A549 (cell line): Measurements from ENCODE around the gene COX6B1. TPM values are rescaled to one million over a fixed set of nuclear protein-coding genes. Genes with fewer than 3 reads are reported as not detected.

Experiments
- ATAC-seq, 2 experiments: fragments of 200-7000 bp in 1 of 2; fragments of >200 bp in 1 of 2; cut with Nextera tagmentation in 1 of 2; cut with Tn5 transposase in 1 of 2; 3 replicates each; pipeline versions ENCODE4 v1.8.0 to v1.9.1; 2018 to 2020; ENCODE audit warnings: mild to moderate bottlenecking in 1 of 2, moderate library complexity in 1 of 2
- CTCF ChIA-PET: fragments of 300-600 bp; sonication (Branson Sonifier 250); formaldehyde crosslinking; extraction: SDS; loops from one replicate; lab custom pipeline; 2021; ENCODE audit warnings: antibody characterized with exemption, inconsistent platforms; lab: Yijun Ruan, JAX
- POLR2A ChIA-PET: fragments of 350-600 bp; formaldehyde crosslinking; extraction: SDS; loops from one replicate; lab custom pipeline; 2021; ENCODE audit warnings: antibody characterized with exemption, inconsistent platforms; lab: Yijun Ruan, JAX
- DNase-seq, 2 experiments: peaks; one replicate each; pipeline versions ENCODE4 v3.0.0 to v3.0.0-alpha.2; 2011 to 2016; ENCODE audit warnings: low read depth in 1 of 2, low spot score in 1 of 2
- FAIRE-seq: peaks from 2 replicates; lab custom pipeline; 2011; peaks lifted over from hg19 to GRCh38; lab: Jason Lieb, UNC
- H3K27ac ChIP-seq, 2 experiments: fragments of >200 bp; sonication (Bioruptor Twin); formaldehyde crosslinking; 3 replicates each; pipeline ENCODE4 v1.5.1; 2016 to 2017
- H3K4me1 ChIP-seq: fragments of >200 bp; sonication (Bioruptor Twin); formaldehyde crosslinking; 3 replicates; pipeline ENCODE4 v1.6.1; 2016
- H3K4me2 ChIP-seq: fragments of >200 bp; sonication (Bioruptor Twin); formaldehyde crosslinking; 3 replicates; pipeline ENCODE4 v1.6.1; 2016
- H3K4me3 ChIP-seq: fragments of >200 bp; sonication (Bioruptor Twin); formaldehyde crosslinking; 3 replicates; pipeline ENCODE4 v1.5.1; 2016
- H3K9me3 ChIP-seq: fragments of >200 bp; sonication (Bioruptor Twin); formaldehyde crosslinking; 3 replicates; pipeline ENCODE4 v1.6.1; 2016
- BHLHE40 ChIP-seq: IDR thresholded peaks from 2 replicates; pipeline ENCODE4 v1.6.1; 2012; ENCODE audit warnings: low read depth, low read length, inconsistent platforms
- CHD2 ChIP-seq: fragments of 150-350 bp; IDR thresholded peaks from 2 replicates; pipeline ENCODE4 v1.6.1; 2014; ENCODE audit warnings: low read length; ENCODE audit not compliant: partially characterized antibody
- E2F6 ChIP-seq: IDR thresholded peaks from 2 replicates; pipeline ENCODE4 v1.6.1; 2012; ENCODE audit warnings: low read depth, borderline replicate concordance
- ELK1 ChIP-seq: fragments of 150-350 bp; IDR thresholded peaks from 2 replicates; pipeline ENCODE4 v1.6.1; 2014; ENCODE audit warnings: low read depth, mild to moderate bottlenecking, low read length
- EP300 ChIP-seq, 2 experiments: fragments of >200 bp; sonication (Bioruptor Twin); formaldehyde crosslinking; IDR thresholded peaks; 2 replicates in 1 of 2; 3 replicates in 1 of 2; pipeline ENCODE4 v1.6.1; 2016 to 2017
- ESRRA ChIP-seq: fragments of 150-350 bp; IDR thresholded peaks from 2 replicates; pipeline ENCODE4 v1.6.1; 2014; ENCODE audit warnings: mild to moderate bottlenecking, low read length, borderline replicate concordance
- FOSL2 ChIP-seq, 2 experiments: fragments of 450-650 bp in 1 of 2; fragments of >200 bp in 1 of 2; sonication (Bioruptor Twin) in 1 of 2; formaldehyde crosslinking; IDR thresholded peaks; 2 replicates each; pipeline versions ENCODE4 v1.5.0 to v1.6.1; 2016 to 2020; ENCODE audit warnings: mild to moderate bottlenecking in 1 of 2, moderate library complexity in 1 of 2
- FOXS1 ChIP-seq: fragments of 250-450 bp; sonication (Bioruptor Pico); IDR thresholded peaks from 2 replicates; pipeline ENCODE4 v1.5.0; 2020; ENCODE audit warnings: mild to moderate bottlenecking, moderate library complexity
- GATA3 ChIP-seq: IDR thresholded peaks from 2 replicates; pipeline ENCODE4 v1.6.1; 2012; ENCODE audit warnings: borderline replicate concordance
- HDAC2 ChIP-seq: fragments of 200-600 bp; sonication (generic); IDR thresholded peaks from 2 replicates; pipeline ENCODE4 v1.6.1; 2016
- HEYL ChIP-seq: fragments of 250-450 bp; sonication (Bioruptor Pico); IDR thresholded peaks from 2 replicates; pipeline ENCODE4 v1.8.0; 2021; ENCODE audit warnings: mild to moderate bottlenecking, moderate library complexity
- HOXB13 ChIP-seq: fragments of 250-450 bp; sonication (Bioruptor Pico); IDR thresholded peaks from 2 replicates; pipeline ENCODE4 v1.5.0; 2020; ENCODE audit warnings: low read depth, mild to moderate bottlenecking, moderate library complexity
- HOXB5 ChIP-seq: fragments of 250-450 bp; sonication (Bioruptor Pico); IDR thresholded peaks from 2 replicates; pipeline ENCODE4 v1.5.0; 2020; ENCODE audit warnings: mild to moderate bottlenecking, moderate library complexity
- KDM1A ChIP-seq: fragments of 200-600 bp; sonication (generic); IDR thresholded peaks from 2 replicates; pipeline ENCODE4 v1.6.1; 2016; ENCODE audit warnings: low read depth, mild to moderate bottlenecking
- KDM5A ChIP-seq: fragments of 200-600 bp; sonication (generic); IDR thresholded peaks from 2 replicates; pipeline ENCODE4 v1.6.1; 2016; ENCODE audit warnings: antibody characterized with exemption, mild to moderate bottlenecking
- MAFK ChIP-seq: fragments of 450-650 bp; IDR thresholded peaks from 2 replicates; pipeline ENCODE4 v1.6.1; 2014; ENCODE audit not compliant: partially characterized antibody
- MAX ChIP-seq: IDR thresholded peaks from 2 replicates; pipeline ENCODE4 v1.6.1; 2012
- MYC ChIP-seq: IDR thresholded peaks from 2 replicates; pipeline ENCODE4 v1.6.1; 2012; ENCODE audit warnings: mild to moderate bottlenecking, inconsistent platforms, low read length, improper control_type of control experiment, borderline replicate concordance
- NFE2L2 ChIP-seq: fragments of 150-350 bp; conservative IDR thresholded peaks from 2 replicates; pipeline ENCODE4 v1.6.1; 2014; ENCODE audit warnings: low read length
- NPAS2 ChIP-seq: fragments of 250-450 bp; sonication (Bioruptor Pico); IDR thresholded peaks from 2 replicates; pipeline ENCODE4 v1.8.0; 2022; ENCODE audit warnings: mild to moderate bottlenecking, moderate library complexity, borderline replicate concordance
- PHF8 ChIP-seq: fragments of 200-600 bp; sonication (generic); IDR thresholded peaks from 2 replicates; pipeline ENCODE4 v1.6.1; 2016; ENCODE audit warnings: low read depth, mild to moderate bottlenecking, antibody characterized with exemption, moderate library complexity, borderline replicate concordance
- POLR2A ChIP-seq: IDR thresholded peaks from 2 replicates; pipeline ENCODE4 v1.6.1; 2012; ENCODE audit warnings: mild to moderate bottlenecking, low read length
- POLR2AphosphoS2 ChIP-seq: conservative IDR thresholded peaks from 2 replicates; pipeline ENCODE4 v1.6.1; 2012; ENCODE audit warnings: low read length, improper control_type of control experiment, inconsistent platforms
- RARB ChIP-seq: fragments of 250-450 bp; sonication (Bioruptor Pico); IDR thresholded peaks from 2 replicates; pipeline ENCODE4 v1.8.0; 2021; ENCODE audit warnings: mild to moderate bottlenecking, moderate library complexity
- RCOR1 ChIP-seq: fragments of 150-350 bp; IDR thresholded peaks from 2 replicates; pipeline ENCODE4 v1.6.1; 2014; ENCODE audit warnings: antibody characterized with exemption, low read length, low read depth
- REST ChIP-seq: fragments of 200-600 bp; sonication (generic); IDR thresholded peaks from 2 replicates; pipeline ENCODE4 v1.6.1; 2016; ENCODE audit warnings: antibody characterized with exemption, mild to moderate bottlenecking, moderate library complexity
- TFCP2L1 ChIP-seq: fragments of 250-450 bp; sonication (Bioruptor Pico); IDR thresholded peaks from 2 replicates; pipeline ENCODE4 v1.5.0; 2021; ENCODE audit warnings: mild to moderate bottlenecking
- TP53 ChIP-seq: fragments of 250-450 bp; sonication (Bioruptor Pico); IDR thresholded peaks from 2 replicates; pipeline ENCODE4 v1.5.0; 2021; ENCODE audit warnings: mild to moderate bottlenecking, moderate library complexity
- USF2 ChIP-seq: fragments of 450-650 bp; IDR thresholded peaks from 2 replicates; pipeline ENCODE4 v1.6.1; 2014; ENCODE audit warnings: antibody characterized with exemption
- ZFP36 ChIP-seq: fragments of 450-650 bp; IDR thresholded peaks from 2 replicates; pipeline ENCODE4 v1.6.1; 2014; ENCODE audit warnings: borderline replicate concordance; ENCODE audit not compliant: partially characterized antibody
- WGBS: methylation state at CpG from one replicate; pipeline ENCODE4 v1.1.6; 2017; ENCODE audit errors: missing lambda C conversion rate; 5-methylcytosine and 5-hydroxymethylcytosine counted together
- polyA plus RNA-seq, 4 experiments: library from polyadenylated mRNA; depleted of rRNA in 3 of 4; stranded (reverse); fragments of >200 nt; fragmentation: RNase III in 1 of 4; extraction: RNeasy Plus Mini Kit Qiagen cat#74134 plus additional on column Dnase treatment in 1 of 4; gene quantifications; 2 replicates in 3 of 4; 3 replicates in 1 of 4; pipeline ENCODE4 v1.2.3, GENCODE V29; 2011 to 2017
- TF ChIP-seq, protein P1 (sequence below): fragments of 250-450 bp; sonication (Bioruptor Pico); IDR thresholded peaks from 2 replicates; pipeline ENCODE4 v1.5.0; 2020; ENCODE audit warnings: low read depth, mild to moderate bottlenecking, moderate library complexity

COX6B1 gene
- polyA plus RNA-seq, 2 of the 4 experiments (the other 2 are of a cell fraction): 749 to 1,260 TPM

DNA sequence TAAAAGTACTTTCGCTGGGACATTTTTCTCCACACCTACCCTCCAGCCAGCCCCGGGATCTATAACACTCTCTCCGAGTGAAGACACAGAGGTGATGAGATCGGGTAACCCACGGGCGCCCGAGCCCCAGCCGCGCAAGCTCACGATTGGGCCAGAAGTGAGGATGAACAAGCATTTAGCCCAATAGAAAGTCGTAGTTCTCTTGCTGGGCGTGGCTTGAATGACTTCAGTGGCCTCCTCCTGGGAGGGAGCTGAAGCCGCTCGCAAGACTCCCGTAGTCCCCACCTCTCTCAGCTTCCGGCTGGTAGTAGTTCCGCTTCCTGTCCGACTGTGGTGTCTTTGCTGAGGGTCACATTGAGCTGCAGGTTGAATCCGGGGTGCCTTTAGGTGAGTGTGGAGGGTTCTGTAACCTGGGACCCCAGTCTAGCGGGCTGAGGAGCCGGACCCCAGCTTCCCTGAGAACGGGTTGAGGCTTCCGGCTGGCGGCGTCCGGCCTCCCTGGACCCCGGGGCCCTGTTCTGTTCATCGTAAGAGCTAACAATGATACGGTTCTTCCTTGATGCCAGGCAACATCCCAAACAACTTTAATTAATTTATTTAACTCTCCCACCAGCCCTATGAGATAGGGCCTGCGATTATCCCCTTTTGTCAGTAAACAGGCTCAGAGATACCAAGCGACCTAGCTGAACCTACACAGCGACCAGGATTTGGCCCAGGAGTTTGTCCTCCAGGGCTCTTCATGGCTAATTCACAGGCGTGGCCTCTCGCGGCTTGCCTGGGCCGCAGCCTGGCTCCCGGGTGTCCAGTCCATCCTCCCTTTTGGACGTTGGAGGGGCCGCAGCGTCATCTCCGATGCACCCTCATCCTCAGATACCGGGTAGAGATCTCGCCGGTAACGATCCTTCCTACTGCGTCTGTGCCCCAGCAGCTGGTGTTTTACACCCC, at the start of gene COX6B1 (continued):
- no peak for TF ChIP-seq NFE2L2
- TF ChIP-seq CHD2: no peak
- TF ChIP-seq USF2: no peak
- peak; percentile 36 for TF ChIP-seq ZFP36
- TF ChIP-seq GATA3: no peak
- TF ChIP-seq REST: no peak
- peak; percentile 2 for TF ChIP-seq MAFK
- no peak for TF ChIP-seq MYC
- no peak for TF ChIP-seq TFCP2L1 (CRISPR knock-in tag)
- no peak for TF ChIP-seq KDM1A
- no peak for TF ChIP-seq EP300 (IDR thresholded peaks at IDR 0.05)
- no peak for TF ChIP-seq POLR2AphosphoS2
- TF ChIP-seq NPAS2 (CRISPR knock-in tag): no peak
- TF ChIP-seq HOXB5: peak; percentile 6; the same call in 1 of the 2 replicates
- peak; percentile 96 for TF ChIP-seq POLR2A
- TF ChIP-seq ELK1: no peak
- no peak for TF ChIP-seq TP53 (CRISPR knock-in tag)
- TF ChIP-seq ESRRA: 0 out of 2 replicates have a peak, but pooled peaks have one; percentile 27
- TF ChIP-seq RCOR1: no peak
- TF ChIP-seq FOSL2 (IDR thresholded peaks at IDR 0.05): no peak
- no peak for TF ChIP-seq FOSL2 (CRISPR knock-in tag; IDR thresholded peaks at IDR 0.05)
- TF ChIP-seq HOXB13: no peak
- TF ChIP-seq MAX: peak; percentile 69
- no peak for TF ChIP-seq BHLHE40

DNA sequence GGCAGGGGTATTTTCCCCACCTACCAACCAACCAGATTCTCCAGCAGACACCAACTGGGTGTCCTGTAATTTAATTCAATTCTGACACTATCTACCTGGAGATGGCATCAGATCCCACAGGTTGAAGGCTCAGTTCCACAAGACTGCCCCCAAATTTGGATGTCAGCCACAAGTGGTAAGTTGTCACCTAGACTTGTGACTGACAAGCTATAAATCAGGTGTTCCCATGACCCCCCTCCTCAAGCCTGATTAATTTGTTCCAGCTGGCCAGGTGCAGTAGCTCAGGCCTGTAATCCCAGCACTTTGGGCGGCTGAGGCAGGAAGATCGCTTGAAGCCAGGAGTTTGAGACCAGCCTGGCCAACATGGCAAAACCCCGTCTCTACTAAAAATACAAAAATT, 46.2 kb upstream of the COX6B1 start:
- ChIA-PET CTCF (interaction anchor here (0.6 to 3.1 kb wide), 12 partner anchors 10 to 360 kb away, joined by 3 to 16 read pairs (median 4); partner anchors contain the start of genes HAUS5, NPHS1 and PMIS2), POLR2A (no interaction called here)
- H3K4me1 ChIP-seq: no peaks in the 10 kb centered on the region
- WGBS: 54% methylated on average over 3 of the region's 3 CpGs
- no peak overlapping the region for H3K27ac ChIP-seq
- no peak overlapping the region for H3K4me2 ChIP-seq
- FAIRE-seq (no peak), ATAC-seq (no peak), DNase-seq (no peak)
- H3K4me3 ChIP-seq: no peak overlapping the region
- H3K9me3 ChIP-seq: peaks cover 14% of the 10 kb centered on the region
- TF ChIP-seq, protein P1, sequence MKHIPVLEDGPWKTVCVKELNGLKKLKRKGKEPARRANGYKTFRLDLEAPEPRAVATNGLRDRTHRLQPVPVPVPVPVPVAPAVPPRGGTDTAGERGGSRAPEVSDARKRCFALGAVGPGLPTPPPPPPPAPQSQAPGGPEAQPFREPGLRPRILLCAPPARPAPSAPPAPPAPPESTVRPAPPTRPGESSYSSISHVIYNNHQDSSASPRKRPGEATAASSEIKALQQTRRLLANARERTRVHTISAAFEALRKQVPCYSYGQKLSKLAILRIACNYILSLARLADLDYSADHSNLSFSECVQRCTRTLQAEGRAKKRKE (CRISPR knock-in tag): no peak
- TF ChIP-seq HDAC2: no peak
- TF ChIP-seq EP300 (IDR thresholded peaks at IDR 0.05): no peak
- TF ChIP-seq FOXS1: no peak
- TF ChIP-seq RCOR1: no peak
- no peak for TF ChIP-seq HOXB5
- TF ChIP-seq RARB (CRISPR knock-in tag): no peak
- no peak for TF ChIP-seq ELK1
- TF ChIP-seq HEYL (CRISPR knock-in tag): no peak
- no peak for TF ChIP-seq PHF8
- no peak for TF ChIP-seq POLR2AphosphoS2
- TF ChIP-seq KDM5A: no peak
- TF ChIP-seq E2F6: no peak
